ENCODE measurements around the gene INSR. TPM values are rescaled to one million over a fixed set of nuclear protein-coding genes. Genes with fewer than 3 reads are reported as not detected.

Gene INSR
- total and polyA plus RNA-seq, 10 of the 15 experiments (the other 5 are each of a cell fraction or from before 2014, with no cell fraction given): 4.2 to 34.9 (median 13.6) TPM

GRCh38 chr19:7219056-7219455 is 75.2 kb downstream of the INSR start:
- intact Hi-C loops (cut with micrococcal nuclease; ENCODE audit: unreplicated experiment) (no loop called here), in situ Hi-C loops (cut with MboI) (no loop called here)
- no peak overlapping the region for H3K4me2 ChIP-seq (ENCODE audit: control insufficient read depth, insufficient read depth)
- H3K36me3 ChIP-seq (ENCODE audit: control insufficient read depth in 2 of 2, insufficient read depth in 2 of 2, low read length in 1 of 2): no peaks in the 10 kb centered on the region; a peak in 2 of 4 replicates
- POLR2A ChIA-PET: interaction anchor here (1.6 kb wide), 1 partner anchor 14 kb away, joined by 3 read pairs; no protein-coding TSS in a partner anchor
- CTCF ChIA-PET: interaction anchor here (0.8 to 1.2 kb wide), 2 partner anchors 10 to 34 kb away, joined by 3 to 4 read pairs; no protein-coding TSS in a partner anchor
- H3K27me3 ChIP-seq (replicated peaks in 1 of 2; ENCODE audit: control insufficient read depth in 2 of 2, insufficient read depth in 2 of 2, low read length in 1 of 2): no peaks in the 10 kb centered on the region
- H3K79me2 ChIP-seq (ENCODE audit: control insufficient read depth, insufficient read depth, low read length): peaks cover 43% of the 10 kb centered on the region
- H3K9me3 ChIP-seq (replicated peaks; ENCODE audit: control insufficient read depth, insufficient read depth, low read length): no peaks in the 10 kb centered on the region; the same call in 1 of the 3 replicates
- RAD21 ChIA-PET (ENCODE audit: unreplicated experiment): interaction anchor here (0.6 to 1.1 kb wide), 4 partner anchors 18 to 45 kb away, joined by 3 to 5 read pairs (median 3); no protein-coding TSS in a partner anchor
- SMC1A ChIA-PET (ENCODE audit: uncharacterized antibody, unreplicated experiment): interaction anchor here (0.8 to 2.1 kb wide), 4 partner anchors 17 to 72 kb away, joined by 3 to 7 read pairs (median 4); no protein-coding TSS in a partner anchor
- 95% methylated on average over 2 of the region's 2 CpGs for WGBS (ENCODE audit: insufficient coverage, insufficient replicate concordance, low lambda C conversion rate, missing lambda C conversion rate)
- DNase-seq (ENCODE audit: low read depth, low spot score): no peak
- H3K9ac ChIP-seq (ENCODE audit: control insufficient read depth, insufficient read depth, low read length): no peak overlapping the region
- H3K4me3 ChIP-seq: no peak overlapping the region
- H3K27ac ChIP-seq (ENCODE audit: control insufficient read depth, insufficient read depth): no peak overlapping the region; the same call in 1 of the 2 replicates
- no TSS peak for BruUV-seq (replicated peaks)
- H2AFZ ChIP-seq (ENCODE audit: control insufficient read depth, low read depth, low read length): no peak overlapping the region
- peaks cover 37% of the 10 kb centered on the region for H3K4me1 ChIP-seq (ENCODE audit: control insufficient read depth, insufficient read depth, low read length)
- FAIRE-seq: no peak
- H4K20me1 ChIP-seq (ENCODE audit: control insufficient read depth, insufficient read depth): no peaks in the 10 kb centered on the region
- no peak for ATAC-seq
- TF ChIP-seq, protein P1, sequence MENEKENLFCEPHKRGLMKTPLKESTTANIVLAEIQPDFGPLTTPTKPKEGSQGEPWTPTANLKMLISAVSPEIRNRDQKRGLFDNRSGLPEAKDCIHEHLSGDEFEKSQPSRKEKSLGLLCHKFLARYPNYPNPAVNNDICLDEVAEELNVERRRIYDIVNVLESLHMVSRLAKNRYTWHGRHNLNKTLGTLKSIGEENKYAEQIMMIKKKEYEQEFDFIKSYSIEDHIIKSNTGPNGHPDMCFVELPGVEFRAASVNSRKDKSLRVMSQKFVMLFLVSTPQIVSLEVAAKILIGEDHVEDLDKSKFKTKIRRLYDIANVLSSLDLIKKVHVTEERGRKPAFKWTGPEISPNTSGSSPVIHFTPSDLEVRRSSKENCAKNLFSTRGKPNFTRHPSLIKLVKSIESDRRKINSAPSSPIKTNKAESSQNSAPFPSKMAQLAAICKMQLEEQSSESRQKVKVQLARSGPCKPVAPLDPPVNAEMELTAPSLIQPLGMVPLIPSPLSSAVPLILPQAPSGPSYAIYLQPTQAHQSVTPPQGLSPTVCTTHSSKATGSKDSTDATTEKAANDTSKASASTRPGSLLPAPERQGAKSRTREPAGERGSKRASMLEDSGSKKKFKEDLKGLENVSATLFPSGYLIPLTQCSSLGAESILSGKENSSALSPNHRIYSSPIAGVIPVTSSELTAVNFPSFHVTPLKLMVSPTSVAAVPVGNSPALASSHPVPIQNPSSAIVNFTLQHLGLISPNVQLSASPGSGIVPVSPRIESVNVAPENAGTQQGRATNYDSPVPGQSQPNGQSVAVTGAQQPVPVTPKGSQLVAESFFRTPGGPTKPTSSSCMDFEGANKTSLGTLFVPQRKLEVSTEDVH (IDR thresholded peaks at IDR 0.05; ENCODE audit: low read depth, partially characterized antibody): no peak
- TF ChIP-seq, protein P2, sequence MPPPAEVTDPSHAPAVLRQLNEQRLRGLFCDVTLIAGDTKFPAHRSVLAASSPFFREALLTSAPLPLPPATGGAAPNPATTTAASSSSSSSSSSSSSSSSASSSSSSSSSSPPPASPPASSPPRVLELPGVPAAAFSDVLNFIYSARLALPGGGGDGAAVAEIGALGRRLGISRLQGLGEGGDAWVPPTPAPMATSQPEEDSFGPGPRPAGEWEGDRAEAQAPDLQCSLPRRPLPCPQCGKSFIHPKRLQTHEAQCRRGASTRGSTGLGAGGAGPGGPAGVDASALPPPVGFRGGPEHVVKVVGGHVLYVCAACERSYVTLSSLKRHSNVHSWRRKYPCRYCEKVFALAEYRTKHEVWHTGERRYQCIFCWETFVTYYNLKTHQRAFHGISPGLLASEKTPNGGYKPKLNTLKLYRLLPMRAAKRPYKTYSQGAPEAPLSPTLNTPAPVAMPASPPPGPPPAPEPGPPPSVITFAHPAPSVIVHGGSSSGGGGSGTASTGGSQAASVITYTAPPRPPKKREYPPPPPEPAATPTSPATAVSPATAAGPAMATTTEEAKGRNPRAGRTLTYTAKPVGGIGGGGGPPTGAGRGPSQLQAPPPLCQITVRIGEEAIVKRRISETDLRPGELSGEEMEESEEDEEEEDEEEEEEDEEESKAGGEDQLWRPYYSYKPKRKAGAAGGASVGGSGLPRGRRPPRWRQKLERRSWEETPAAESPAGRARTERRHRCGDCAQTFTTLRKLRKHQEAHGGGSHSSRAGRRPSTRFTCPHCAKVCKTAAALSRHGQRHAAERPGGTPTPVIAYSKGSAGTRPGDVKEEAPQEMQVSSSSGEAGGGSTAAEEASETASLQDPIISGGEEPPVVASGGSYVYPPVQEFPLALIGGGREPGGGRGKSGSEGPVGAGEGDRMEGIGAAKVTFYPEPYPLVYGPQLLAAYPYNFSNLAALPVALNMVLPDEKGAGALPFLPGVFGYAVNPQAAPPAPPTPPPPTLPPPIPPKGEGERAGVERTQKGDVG (CRISPR knock-in tag; IDR thresholded peaks at IDR 0.05): no peak
- no peak for TF ChIP-seq RAD21 (IDR thresholded peaks at IDR 0.05; ENCODE audit: insufficient read depth, low read depth, low read length)
- no peak for TF ChIP-seq MEF2A (IDR thresholded peaks at IDR 0.05; ENCODE audit: insufficient read depth, low read depth, low read length)
- no peak for TF ChIP-seq YY1 (IDR thresholded peaks at IDR 0.05; ENCODE audit: low read depth, low read length)
- no peak for TF ChIP-seq IRF4 (IDR thresholded peaks at IDR 0.05; ENCODE audit: low read depth, low read length)
- no peak for TF ChIP-seq CBX5 (IDR thresholded peaks at IDR 0.05; ENCODE audit: low read depth)
- TF ChIP-seq JUNB (IDR thresholded peaks at IDR 0.05): no peak
- TF ChIP-seq ZNF622 (IDR thresholded peaks at IDR 0.05): no peak
- TF ChIP-seq SIX5 (IDR thresholded peaks at IDR 0.05; ENCODE audit: low read depth, low read length, severe bottlenecking): no peak
- no peak for TF ChIP-seq FOXM1 (IDR thresholded peaks at IDR 0.05; ENCODE audit: low read depth, low read length)
- TF ChIP-seq GATAD2B (conservative IDR thresholded peaks at IDR 0.05; ENCODE audit: low read depth): no peak
- TF ChIP-seq WRNIP1 (IDR thresholded peaks at IDR 0.05; ENCODE audit: borderline replicate concordance, low read depth, low read length): no peak
- no peak for TF ChIP-seq STAT1 (conservative IDR thresholded peaks at IDR 0.05)
- TF ChIP-seq CHD4 (IDR thresholded peaks at IDR 0.05): no peak
- no peak for TF ChIP-seq EZH2 (IDR thresholded peaks at IDR 0.05; ENCODE audit: borderline replicate concordance, control insufficient read depth, low read depth, low read length)
- TF ChIP-seq, protein P3, sequence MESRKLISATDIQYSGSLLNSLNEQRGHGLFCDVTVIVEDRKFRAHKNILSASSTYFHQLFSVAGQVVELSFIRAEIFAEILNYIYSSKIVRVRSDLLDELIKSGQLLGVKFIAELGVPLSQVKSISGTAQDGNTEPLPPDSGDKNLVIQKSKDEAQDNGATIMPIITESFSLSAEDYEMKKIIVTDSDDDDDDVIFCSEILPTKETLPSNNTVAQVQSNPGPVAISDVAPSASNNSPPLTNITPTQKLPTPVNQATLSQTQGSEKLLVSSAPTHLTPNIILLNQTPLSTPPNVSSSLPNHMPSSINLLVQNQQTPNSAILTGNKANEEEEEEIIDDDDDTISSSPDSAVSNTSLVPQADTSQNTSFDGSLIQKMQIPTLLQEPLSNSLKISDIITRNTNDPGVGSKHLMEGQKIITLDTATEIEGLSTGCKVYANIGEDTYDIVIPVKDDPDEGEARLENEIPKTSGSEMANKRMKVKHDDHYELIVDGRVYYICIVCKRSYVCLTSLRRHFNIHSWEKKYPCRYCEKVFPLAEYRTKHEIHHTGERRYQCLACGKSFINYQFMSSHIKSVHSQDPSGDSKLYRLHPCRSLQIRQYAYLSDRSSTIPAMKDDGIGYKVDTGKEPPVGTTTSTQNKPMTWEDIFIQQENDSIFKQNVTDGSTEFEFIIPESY (IDR thresholded peaks at IDR 0.05): no peak

Data from GM12878 (cell line).